Measurements from ENCODE around the gene PPM1H. TPM values are rescaled to one million over a fixed set of nuclear protein-coding genes. Genes with fewer than 3 reads are reported as not detected.

The PPM1H gene
- total RNA-seq, 1 donor from 2014 or later = 6.3 TPM

GRCh38 chr12:62722971-62723680 lies 211.8 kb downstream of the PPM1H start:
- peaks cover 32% of the 10 kb centered on the region for H3K4me1 Mint-ChIP-seq (ENCODE audit: low read depth, unreplicated experiment)

GRCh38 chr12:62720661-62721330 lies 214.2 kb downstream of the PPM1H start:
- Mint-ChIP-seq H3K4me3 (ENCODE audit: unreplicated experiment) (no peak overlapping the region), H3K36me3 (ENCODE audit: unreplicated experiment) (no peaks in the 10 kb centered on the region), H3K27me3 (ENCODE audit: unreplicated experiment) (peaks cover 3% of the 10 kb centered on the region), H3K9me3 (ENCODE audit: unreplicated experiment) (peaks cover 2% of the 10 kb centered on the region), H3K27ac (ENCODE audit: unreplicated experiment) (peak overlapping the region; percentile 16), H3K4me1 (ENCODE audit: low read depth, unreplicated experiment) (peaks cover 46% of the 10 kb centered on the region)
- no peak for TF ChIP-seq CTCF (IDR thresholded peaks at IDR 0.05; ENCODE audit: partially characterized antibody, unreplicated experiment)
- no peak for DNase-seq

More at GRCh38 chr12:62722971-62723680, 211.8 kb downstream of the PPM1H start:
- Mint-ChIP-seq H3K27me3 (ENCODE audit: unreplicated experiment) (peaks cover 3% of the 10 kb centered on the region), H3K36me3 (ENCODE audit: unreplicated experiment) (no peaks in the 10 kb centered on the region), H3K9me3 (ENCODE audit: unreplicated experiment) (peaks cover 2% of the 10 kb centered on the region), H3K4me3 (ENCODE audit: unreplicated experiment) (no peak overlapping the region), H3K27ac (ENCODE audit: unreplicated experiment) (no peak overlapping the region)
- no peak for DNase-seq
- TF ChIP-seq CTCF (IDR thresholded peaks at IDR 0.05; ENCODE audit: partially characterized antibody, unreplicated experiment) = no peak

- DNase-seq = no peak
- H3K9me3 Mint-ChIP-seq (ENCODE audit: unreplicated experiment) = peaks cover 2% of the 10 kb centered on the region
- no peak overlapping the region for H3K4me3 Mint-ChIP-seq (ENCODE audit: unreplicated experiment)
- H3K36me3 Mint-ChIP-seq (ENCODE audit: unreplicated experiment) = no peaks in the 10 kb centered on the region
- peaks cover 4% of the 10 kb centered on the region for H3K27me3 Mint-ChIP-seq (ENCODE audit: unreplicated experiment)
- TF ChIP-seq CTCF (IDR thresholded peaks at IDR 0.05; ENCODE audit: partially characterized antibody, unreplicated experiment) = no peak
- H3K4me1 Mint-ChIP-seq (ENCODE audit: low read depth, unreplicated experiment) = peaks cover 51% of the 10 kb centered on the region
- no peak overlapping the region for H3K27ac Mint-ChIP-seq (ENCODE audit: unreplicated experiment)
Measured at GRCh38 chr12:62720025-62720424, 214.9 kb downstream of the PPM1H start.

GRCh38 chr12:62718762-62719426 lies 216.1 kb downstream of the PPM1H start:
- no peak for TF ChIP-seq CTCF (IDR thresholded peaks at IDR 0.05; ENCODE audit: partially characterized antibody, unreplicated experiment)
- no peak for DNase-seq
- no peak overlapping the region for H3K27ac Mint-ChIP-seq (ENCODE audit: unreplicated experiment)
- peaks cover 6% of the 10 kb centered on the region for H3K9me3 Mint-ChIP-seq (ENCODE audit: unreplicated experiment)
- H3K27me3 Mint-ChIP-seq (ENCODE audit: unreplicated experiment) = peaks cover 9% of the 10 kb centered on the region
- H3K36me3 Mint-ChIP-seq (ENCODE audit: unreplicated experiment) = no peaks in the 10 kb centered on the region
- no peak overlapping the region for H3K4me3 Mint-ChIP-seq (ENCODE audit: unreplicated experiment)
- H3K4me1 Mint-ChIP-seq (ENCODE audit: low read depth, unreplicated experiment) = peaks cover 59% of the 10 kb centered on the region
